ENCODE measurements around the gene KRTAP5-2. TPM values are rescaled to one million over a fixed set of nuclear protein-coding genes. Genes with fewer than 3 reads are reported as not detected.

Gene KRTAP5-2
- total RNA-seq, 1 donor, result not detected

GRCh38 chr11:1565904-1566247 lies 32.2 kb downstream of the KRTAP5-2 start:
- no peak for TF ChIP-seq CTCF (IDR thresholded peaks at IDR 0.05; ENCODE audit: insufficient read depth, low read length)
- H3K4me3 ChIP-seq (ENCODE audit: low read depth, low read length), result no peak overlapping the region
- DNase-seq (ENCODE audit: low read depth), result no peak

DNA sequence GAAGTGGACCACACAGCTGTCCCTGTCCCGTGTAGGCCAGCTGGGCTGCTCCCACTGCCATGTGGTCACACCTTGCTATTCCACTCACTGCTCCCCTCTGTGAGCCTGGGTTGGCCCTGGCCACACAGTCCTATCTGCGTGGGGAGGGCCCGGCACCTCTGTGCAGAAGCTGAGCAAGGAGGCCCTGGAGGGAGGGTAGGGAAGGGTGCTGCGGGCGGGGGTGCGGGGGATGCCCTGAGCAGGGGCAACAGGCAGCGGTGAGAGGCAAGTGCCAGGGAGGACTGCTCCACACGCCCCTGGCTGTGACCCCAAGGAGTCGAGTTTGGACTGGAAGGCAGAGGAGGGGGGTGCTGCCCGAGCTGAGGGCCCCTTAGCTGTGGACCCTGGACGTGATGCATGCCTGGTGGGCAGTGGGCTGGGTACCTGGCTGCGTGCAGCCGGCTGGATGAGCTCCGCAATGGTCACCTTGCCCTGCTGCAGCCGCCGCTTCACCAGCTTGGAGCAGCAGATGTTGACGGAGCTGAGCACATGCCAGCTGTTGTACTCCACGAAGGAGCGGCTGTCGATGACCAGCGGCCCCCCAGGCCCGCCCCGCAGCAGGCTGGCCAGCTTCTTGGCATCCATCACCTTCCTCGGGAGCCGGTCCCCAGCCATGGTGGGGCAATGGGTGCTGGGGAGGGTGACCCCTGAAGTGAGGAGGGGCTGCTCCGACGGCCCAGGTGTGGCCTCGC lies 32.8 kb downstream of the KRTAP5-2 start:
- TF ChIP-seq CTCF (IDR thresholded peaks at IDR 0.05; ENCODE audit: insufficient read depth, low read length), result no peak
- no peak overlapping the region for H3K4me3 ChIP-seq (ENCODE audit: low read depth, low read length)
- no peak for DNase-seq (ENCODE audit: low read depth)

GRCh38 chr11:1564535-1565172 lies 33.4 kb downstream of the KRTAP5-2 start:
- DNase-seq (ENCODE audit: low read depth), result peak; percentile 74

GRCh38 chr11:1563697-1564534 lies 34.2 kb downstream of the KRTAP5-2 start:
- no peak for TF ChIP-seq CTCF (IDR thresholded peaks at IDR 0.05; ENCODE audit: insufficient read depth, low read length)
- H3K4me3 ChIP-seq (ENCODE audit: low read depth, low read length), result no peak overlapping the region
- no peak for DNase-seq (ENCODE audit: low read depth)

More at GRCh38 chr11:1564535-1565172, 33.4 kb downstream of the KRTAP5-2 start:
- no peak overlapping the region for H3K4me3 ChIP-seq (ENCODE audit: low read depth, low read length)
- no peak for TF ChIP-seq CTCF (IDR thresholded peaks at IDR 0.05; ENCODE audit: insufficient read depth, low read length)

GRCh38 chr11:1563149-1563638 lies 34.9 kb downstream of the KRTAP5-2 start:
- DNase-seq (ENCODE audit: low read depth), result no peak
- TF ChIP-seq CTCF (IDR thresholded peaks at IDR 0.05; ENCODE audit: insufficient read depth, low read length), result no peak
- H3K4me3 ChIP-seq (ENCODE audit: low read depth, low read length), result no peak overlapping the region

DNA sequence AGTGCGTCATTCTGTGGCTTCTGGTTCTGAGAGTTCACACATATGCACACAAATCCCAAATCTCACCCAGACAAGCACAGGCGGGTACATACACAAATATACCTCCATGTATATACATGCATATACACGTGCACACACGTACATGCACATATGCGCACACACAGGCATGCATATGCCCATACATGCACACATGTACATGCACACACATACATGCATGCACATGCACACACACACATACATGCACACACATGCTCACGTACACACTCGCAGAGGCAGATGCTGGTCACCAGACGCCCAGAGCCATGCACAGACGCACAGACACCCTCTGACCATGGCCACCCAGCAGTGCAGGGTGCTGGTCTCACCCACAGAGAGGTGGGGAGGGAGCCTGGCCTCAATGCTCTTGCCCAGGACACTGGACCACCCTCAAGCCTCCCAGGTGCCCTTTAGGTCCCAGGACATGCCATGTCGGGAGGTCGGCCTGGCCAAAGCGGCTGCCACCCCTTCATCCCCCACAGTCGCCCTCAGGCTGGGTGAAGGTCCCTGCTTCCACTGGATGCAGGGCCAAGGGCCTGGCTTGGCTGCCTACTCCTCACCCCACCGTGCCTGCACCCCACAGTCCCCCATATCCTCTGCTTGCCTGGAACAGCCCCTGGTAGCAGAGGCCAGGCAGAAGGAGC lies 35.5 kb downstream of the KRTAP5-2 start:
- no peak for DNase-seq (ENCODE audit: low read depth)
- no peak overlapping the region for H3K4me3 ChIP-seq (ENCODE audit: low read depth, low read length)
- no peak for TF ChIP-seq CTCF (IDR thresholded peaks at IDR 0.05; ENCODE audit: insufficient read depth, low read length)

Measured in fibroblast of the aortic adventitia (primary cell).